Activated CD8-positive, alpha-beta memory T cell treated with anti-CD3 and anti-CD28 coated beads, Interleukin-2, amount 50 U/mL, for 24 hours (primary cell): ENCODE data around the gene NPIPB2.
A peak's percentile ranks its signal among the peaks of the same experiment; 100 is the strongest.
"Not testable (repeated sequence)": the region's sequence is repeated elsewhere in the genome, so short reads cannot be mapped to it uniquely, and the experiment has no call there.

Experiments used
- DNase-seq: peaks from one replicate; pipeline ENCODE4 v3.0.0-alpha.2; 2020; ENCODE audit errors: extremely low read depth

NPIPB2 gene

DNA sequence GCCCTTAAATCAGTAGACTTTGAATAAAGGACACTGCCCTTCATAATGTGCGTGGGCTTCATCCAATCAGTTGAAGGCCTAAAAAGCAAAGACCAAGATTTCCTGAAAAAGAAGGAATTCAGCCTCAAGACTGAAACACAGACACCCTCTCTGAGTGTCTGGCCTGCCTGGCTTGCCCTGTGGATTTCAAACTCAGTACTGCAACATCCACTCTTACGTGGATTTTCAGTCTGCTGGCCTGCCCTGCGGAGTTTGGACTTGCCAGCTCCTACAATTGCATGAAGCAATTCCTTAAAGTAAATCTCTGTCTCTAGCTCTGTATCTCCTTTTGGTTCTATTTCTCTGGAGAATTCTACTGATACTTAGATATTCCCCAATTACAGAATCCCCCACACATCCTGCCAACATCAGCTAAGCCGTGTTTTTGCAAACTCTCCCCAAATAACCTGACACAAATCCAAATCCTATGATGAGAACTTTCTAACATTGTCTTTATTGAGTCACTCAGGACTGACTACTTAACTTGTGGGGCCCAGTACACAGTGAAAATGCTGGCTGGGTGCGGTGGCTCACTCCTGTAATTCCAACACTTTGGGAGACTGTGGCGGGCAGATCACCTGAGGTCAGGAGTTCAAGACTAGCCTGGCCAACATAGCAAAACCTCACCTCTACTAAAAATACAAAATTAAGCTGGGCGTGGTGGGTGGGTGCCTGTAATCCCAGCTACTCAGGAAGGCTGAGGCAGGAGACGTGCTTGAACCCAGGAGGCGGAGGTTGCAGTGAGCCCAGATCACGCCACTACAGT is 15.9 kb upstream of the NPIPB2 start:
- DNase-seq, result no peak

- DNase-seq, result no peak
Measured at GRCh38 chr16:11956558-11956957, 14.7 kb upstream of the NPIPB2 start.

GRCh38 chr16:11955713-11956123 is 13.9 kb upstream of the NPIPB2 start:
- no peak for DNase-seq

DNA sequence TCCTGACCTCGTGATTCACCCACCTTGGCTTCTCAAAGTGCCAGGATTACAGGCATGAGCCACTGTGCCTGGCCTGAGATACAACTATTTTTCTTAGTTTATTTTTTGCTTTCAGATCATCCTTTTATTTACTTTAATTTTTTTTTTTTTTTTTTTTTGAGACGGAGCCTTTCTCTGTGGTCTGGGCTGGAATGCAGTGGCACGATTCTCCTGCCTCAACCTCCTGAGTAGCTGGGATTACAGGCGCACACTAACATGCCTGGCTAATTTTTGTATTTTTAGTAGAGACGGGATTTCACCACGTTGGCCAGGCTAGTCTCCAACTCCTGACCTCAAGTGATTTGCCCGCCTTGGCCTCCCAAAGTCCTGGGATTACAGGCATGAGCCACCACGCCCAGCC is 11.7 kb upstream of the NPIPB2 start:
- not testable (repeated sequence) for DNase-seq

DNA sequence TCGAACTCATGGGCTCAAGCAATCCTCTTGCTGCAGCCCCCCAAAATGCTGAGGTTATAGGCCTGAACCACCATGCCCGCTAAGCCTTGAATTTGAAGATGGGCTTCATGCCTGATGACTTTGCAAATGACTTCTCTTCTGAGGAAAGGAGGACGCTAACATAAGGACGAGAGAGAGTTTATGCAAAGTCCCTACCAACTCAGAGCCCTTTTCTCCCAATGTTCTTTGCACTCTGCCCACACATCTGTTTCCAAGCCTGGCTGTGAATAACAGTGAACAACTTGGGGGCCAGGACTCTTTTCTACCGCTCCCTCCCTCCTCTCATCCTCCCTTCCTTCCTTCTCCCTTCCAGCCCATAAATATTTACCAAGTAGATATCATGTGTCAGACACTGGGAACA is 8.5 kb upstream of the NPIPB2 start:
- no peak for DNase-seq

- DNase-seq, result no peak
Measured at GRCh38 chr16:11949527-11949926, 7.7 kb upstream of the NPIPB2 start.

DNA sequence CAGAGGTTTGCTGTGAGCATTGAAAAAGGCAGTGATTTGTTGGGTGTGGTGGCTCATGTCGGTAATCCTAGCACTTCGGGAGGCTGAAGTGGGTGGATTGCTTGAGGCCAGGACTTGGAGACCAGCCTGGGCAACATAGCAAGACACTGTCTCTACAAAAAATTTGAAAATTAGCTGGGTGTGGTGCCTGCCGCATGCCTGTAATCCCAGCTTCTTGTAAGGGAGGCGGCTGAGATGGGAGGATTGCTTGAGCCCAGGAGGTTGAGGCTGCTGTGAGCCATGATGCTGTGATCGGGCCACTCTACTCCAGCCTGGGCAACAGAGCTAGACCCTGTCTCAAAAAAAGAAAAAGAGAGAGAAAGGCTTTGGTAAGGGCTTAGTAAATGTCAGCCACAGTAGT is 7.0 kb upstream of the NPIPB2 start:
- DNase-seq, result no peak

DNA sequence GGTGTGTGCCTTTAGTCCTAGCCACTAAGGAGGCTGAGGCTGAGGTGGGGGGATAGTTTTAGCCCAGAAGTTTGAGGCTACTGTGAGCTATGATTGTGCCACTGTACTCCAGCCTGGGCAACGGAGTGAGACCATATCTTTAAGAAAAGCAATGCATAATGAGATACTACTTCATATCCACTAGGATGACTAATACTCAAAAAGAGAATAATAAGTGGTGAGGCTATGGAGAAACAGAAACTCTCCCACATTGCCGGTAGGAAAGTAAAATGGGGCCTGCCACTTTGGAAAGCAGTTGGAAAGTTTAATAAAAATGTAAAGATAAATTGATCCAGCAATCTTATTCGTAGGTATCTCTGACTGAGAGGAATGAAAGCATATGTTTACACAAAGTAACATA is 4.6 kb upstream of the NPIPB2 start:
- DNase-seq, result no peak

DNA sequence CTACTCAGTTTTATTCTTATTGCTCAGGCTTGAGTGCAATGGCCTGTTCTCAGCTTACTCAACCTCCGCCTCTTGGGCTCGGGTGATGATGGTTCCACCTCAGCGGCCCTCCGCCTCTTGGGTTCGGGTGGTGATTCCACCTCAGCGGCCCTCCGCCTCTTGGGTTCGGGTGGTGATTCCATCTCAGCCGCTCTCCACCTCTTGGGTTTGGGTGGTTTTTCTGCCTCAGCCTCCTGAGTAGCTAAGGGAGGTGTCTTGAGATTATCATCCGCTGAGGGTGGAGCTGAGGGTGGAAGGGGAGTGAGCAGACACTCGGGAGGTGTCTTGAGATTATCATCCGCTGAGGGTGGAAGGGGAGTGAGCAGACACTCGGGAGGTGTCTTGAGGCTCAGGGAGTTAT is 14.5 kb downstream of the NPIPB2 start:
- DNase-seq, result not testable (repeated sequence)

GRCh38 chr16:11924046-11924445 is 17.8 kb downstream of the NPIPB2 start:
- not testable (repeated sequence) for DNase-seq

GRCh38 chr16:11916524-11917285 is 25.1 kb downstream of the NPIPB2 start:
- no peak for DNase-seq

GRCh38 chr16:11915644-11916523 is 26.0 kb downstream of the NPIPB2 start, which contains the start of gene GSPT1:
Gene GSPT1, minus strand, starts transcription at chr16:11915956. Its CDS starts 236 bp downstream, at chr16:11915720.
- peak; percentile 97 for DNase-seq

DNA sequence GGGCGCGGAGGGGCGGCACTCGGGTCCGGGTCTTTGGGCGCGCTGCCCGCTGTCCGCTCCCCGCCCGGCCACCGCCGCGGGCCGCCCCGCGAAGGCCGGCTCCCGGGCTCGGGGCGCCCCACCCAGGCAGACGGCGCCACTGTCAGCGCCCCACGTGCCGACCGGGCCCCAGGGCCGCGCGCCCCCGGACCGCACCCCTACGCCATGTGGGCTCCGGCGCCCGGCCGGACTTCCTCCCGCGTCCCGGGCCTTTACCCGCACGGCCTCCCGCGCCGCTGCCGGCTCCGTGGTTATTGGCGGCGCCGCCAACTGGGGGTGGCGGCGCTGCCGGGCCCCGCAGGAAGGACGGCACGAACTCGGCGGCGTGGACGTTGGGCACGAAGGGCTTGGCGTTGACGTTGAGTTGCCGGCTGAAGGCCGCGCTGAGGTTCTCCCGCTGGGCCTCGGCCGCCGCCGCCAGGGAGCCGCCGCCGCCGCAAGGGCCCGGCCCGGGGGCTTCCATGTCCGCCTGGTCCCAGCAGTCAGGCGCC is 26.7 kb downstream of the NPIPB2 start:
- no peak for DNase-seq

DNA sequence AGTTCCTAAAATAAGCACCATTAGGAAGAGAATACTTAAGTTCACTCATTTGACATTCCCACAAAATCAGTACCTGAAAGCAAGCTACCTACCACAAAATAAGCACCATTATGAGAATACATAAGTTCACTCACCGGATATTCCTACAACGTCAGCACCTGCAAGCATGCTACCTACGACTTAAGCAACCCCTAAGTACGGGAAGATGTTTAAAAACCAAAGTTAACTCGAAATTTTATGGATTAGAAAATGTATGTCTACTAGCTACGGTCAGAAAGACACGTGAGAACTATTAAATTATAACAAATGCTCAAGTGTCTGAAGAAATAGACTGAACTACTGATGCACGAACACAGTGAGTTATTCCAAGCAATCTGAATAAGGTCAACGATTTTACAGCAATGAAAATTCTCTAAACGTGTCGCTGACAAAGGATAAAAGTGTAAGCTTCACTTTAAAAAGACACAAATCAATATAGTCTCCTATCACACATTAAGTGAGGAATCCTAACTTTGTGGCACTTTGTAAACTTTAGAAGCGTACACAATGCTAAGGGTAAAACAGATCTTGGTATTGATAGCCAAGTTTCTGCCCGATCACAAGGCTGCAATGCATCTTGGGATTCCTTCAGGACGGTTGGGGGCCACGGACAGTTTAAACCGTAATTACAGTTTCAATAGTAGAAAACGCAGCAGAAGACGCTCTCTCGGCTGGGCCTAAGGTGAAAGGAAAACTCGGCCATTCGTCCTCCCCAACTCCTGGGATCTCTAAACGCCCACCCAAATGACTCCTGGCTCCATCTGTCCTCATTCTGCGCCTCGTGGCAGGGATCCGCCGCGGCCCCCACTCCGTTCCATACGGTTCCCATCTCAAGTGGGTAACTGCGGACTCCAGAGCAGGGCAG is 27.4 kb downstream of the NPIPB2 start:
- no peak for DNase-seq

GRCh38 chr16:11913425-11914079 is 28.3 kb downstream of the NPIPB2 start:
- no peak for DNase-seq

DNA sequence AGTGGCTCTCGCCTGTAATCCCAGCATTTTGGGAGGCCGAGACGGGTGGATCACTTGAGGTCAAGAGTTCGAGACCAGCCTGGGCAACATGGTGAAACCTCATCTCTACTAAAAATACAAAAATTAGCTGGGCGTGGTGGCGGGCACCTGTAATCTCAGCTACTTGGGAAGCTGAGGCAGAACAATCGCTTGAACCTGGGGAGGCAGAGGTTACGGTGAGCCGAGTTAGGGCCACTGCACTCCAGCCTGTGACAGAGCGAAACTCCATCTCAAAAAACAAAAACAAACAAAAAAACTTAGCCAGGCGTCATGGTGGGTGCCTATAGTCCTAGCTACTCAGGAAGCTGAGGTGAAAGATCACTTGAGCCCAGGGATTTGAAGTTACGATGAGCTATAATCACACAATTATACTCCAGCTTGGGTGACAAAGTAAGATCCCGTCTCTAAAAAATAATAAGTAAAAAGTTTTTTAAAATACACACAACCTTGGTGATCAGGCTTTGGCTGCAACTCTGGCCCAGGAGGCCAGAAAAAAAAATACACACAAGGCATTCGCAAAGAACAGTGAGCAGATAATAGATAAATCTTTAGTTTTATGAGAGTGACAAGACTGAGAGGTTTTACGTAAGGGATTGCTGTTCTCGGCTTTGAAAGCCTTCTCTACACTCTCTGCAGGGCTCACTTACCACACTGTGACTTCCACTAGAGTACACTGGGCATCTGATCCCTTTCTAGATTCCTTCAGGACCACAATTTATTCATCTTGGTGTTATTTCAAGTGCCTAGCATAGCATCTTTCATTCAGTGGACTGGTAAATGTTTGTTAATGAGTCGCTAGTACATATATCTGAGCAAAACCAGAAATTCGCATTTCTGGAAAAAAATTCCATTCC is 31.9 kb downstream of the NPIPB2 start:
- DNase-seq, result no peak

DNA sequence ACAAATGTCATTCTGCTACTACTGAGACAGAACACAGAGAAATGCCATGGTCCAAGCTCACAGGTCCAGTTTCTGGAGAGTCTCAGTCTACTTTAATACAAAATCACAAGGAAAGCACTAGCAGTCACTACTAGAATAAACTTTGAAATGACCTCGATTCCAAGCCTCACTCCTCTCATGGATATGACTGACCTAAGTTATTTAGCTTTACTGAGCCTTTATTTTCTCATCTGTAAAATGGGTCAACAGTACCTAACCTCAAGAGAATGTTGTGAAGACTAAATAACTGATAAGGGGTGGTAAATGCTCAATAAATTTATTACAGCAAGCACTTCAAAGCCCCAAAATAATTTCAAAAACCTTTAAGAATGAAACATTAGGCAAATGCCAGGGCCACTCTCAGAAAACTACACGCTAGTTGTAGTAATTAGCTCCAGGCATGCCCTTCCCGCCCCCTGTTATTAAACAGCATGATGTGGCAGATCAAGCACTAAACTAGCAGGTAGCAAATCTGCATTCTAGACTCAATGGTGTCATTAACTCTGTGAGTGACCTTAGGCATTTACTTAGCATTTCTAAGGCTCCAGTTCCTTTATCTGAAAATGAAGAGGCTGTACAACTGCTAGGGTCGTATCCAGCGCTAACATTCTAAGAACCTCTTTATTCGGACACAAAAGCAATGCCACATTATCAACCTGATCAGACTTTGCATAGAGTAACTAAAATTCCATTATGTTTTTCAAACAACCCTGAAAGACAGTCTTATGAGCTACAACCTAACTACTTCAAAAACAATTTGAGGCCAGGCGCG is 34.5 kb downstream of the NPIPB2 start:
- no peak for DNase-seq

GRCh38 chr16:11903906-11904305 is 37.9 kb downstream of the NPIPB2 start:
- no peak for DNase-seq
